A673 (cell line): Measurements from ENCODE around the gene ZNF280D.

Experiments
- EZH2 ChIP-seq: fragments of 200-600 bp; sonication (generic); IDR thresholded peaks from 2 replicates; pipeline ENCODE4 v1.6.1; 2017; ENCODE audit warnings: borderline replicate concordance, low read depth, mild to moderate bottlenecking, mixed read lengths, antibody characterized with exemption, low read length; ENCODE audit not compliant: poor library complexity, severe bottlenecking
- TF ChIP-seq, protein P1 (sequence below): fragments of 300-800, 200-600 bp; sonication (generic); conservative IDR thresholded peaks from 2 replicates; pipeline ENCODE4 v1.5.1; 2017; ENCODE audit warnings: low read depth, mild to moderate bottlenecking, antibody characterized with exemption, low read length, moderate library complexity, mixed read lengths

DNA sequence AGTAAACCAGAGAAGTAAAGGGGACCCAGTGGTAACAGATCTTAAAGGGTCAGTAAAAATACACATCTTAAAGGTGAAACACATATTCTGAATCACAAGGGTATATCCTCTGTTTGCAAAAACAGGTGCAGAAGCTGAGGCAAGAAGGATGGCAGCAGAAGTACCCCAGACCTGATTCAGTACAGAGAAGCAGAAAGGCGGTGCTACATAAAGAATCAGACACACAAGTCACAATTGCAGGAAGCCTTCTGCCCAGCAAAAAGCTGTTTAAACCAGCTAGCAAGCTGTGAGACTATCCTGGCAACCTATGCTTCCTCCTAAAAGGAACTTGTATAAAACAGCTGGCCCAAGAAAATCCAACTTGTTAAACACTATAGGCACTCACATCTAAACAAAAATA lies 49.4 kb downstream of the ZNF280D start:
- TF ChIP-seq, protein P1, sequence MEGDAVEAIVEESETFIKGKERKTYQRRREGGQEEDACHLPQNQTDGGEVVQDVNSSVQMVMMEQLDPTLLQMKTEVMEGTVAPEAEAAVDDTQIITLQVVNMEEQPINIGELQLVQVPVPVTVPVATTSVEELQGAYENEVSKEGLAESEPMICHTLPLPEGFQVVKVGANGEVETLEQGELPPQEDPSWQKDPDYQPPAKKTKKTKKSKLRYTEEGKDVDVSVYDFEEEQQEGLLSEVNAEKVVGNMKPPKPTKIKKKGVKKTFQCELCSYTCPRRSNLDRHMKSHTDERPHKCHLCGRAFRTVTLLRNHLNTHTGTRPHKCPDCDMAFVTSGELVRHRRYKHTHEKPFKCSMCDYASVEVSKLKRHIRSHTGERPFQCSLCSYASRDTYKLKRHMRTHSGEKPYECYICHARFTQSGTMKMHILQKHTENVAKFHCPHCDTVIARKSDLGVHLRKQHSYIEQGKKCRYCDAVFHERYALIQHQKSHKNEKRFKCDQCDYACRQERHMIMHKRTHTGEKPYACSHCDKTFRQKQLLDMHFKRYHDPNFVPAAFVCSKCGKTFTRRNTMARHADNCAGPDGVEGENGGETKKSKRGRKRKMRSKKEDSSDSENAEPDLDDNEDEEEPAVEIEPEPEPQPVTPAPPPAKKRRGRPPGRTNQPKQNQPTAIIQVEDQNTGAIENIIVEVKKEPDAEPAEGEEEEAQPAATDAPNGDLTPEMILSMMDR, result no peak
- no peak for TF ChIP-seq EZH2
